Colonic mucosa (tissue), 4 donors: Measurements from ENCODE around the gene TBC1D8. TPM values are rescaled to one million over a fixed set of nuclear protein-coding genes. Genes with fewer than 3 reads are reported as not detected.

Source experiments
- DNase-seq: peaks from one replicate; pipeline ENCODE4 v3.0.0-alpha.2; 2020
- H3K27ac ChIP-seq: fragments of 200-600 bp; one replicate; pipeline ENCODE4 v1.8.0; 2021
- H3K27me3 ChIP-seq: fragments of 200-600 bp; one replicate; pipeline ENCODE4 v1.8.0; 2021
- H3K36me3 ChIP-seq: fragments of 200-600 bp; one replicate; pipeline ENCODE4 v1.8.0; 2021
- H3K4me1 ChIP-seq: fragments of 200-600 bp; one replicate; pipeline ENCODE4 v1.8.0; 2021; ENCODE audit warnings: mild to moderate bottlenecking
- H3K4me3 ChIP-seq: fragments of 200-600 bp; one replicate; pipeline ENCODE4 v1.8.0; 2021
- H3K9ac ChIP-seq, 2 donors: one replicate each; pipeline ENCODE4 v1.7.0; 2013; ENCODE audit warnings: control low read depth in 2 of 2, low read depth in 2 of 2, low read length in 2 of 2
- H3K9me3 ChIP-seq: fragments of 200-600 bp; one replicate; pipeline ENCODE4 v1.8.0; 2021
- intact Hi-C: fragments of 100-400 bp; cut with DNase I; formaldehyde crosslinking; loops from one replicate; pipeline ENCODE4 v1.14.1; 2022
- total RNA-seq, 2 donors: library from RNA; stranded (reverse); fragmentation: NEBNext Ultra II Directional in 1 of 2; extraction: Animal tissue kit (Norgen Biotek cat#: 25700) in 1 of 2; gene quantifications; one replicate each; pipeline ENCODE4 v1.2.1, GENCODE V29; 2021
- TF ChIP-seq, protein P1 (sequence below): fragments of 200-600 bp; IDR thresholded peaks from one replicate; pipeline ENCODE4 v1.8.0; 2022; ENCODE audit warnings: antibody characterized with exemption, mild to moderate bottlenecking
- donor health status: healthy.
- donor health status: DM: no; HTN: no; CAD: no.
- donor health status: DM: no; HTN: no; CAD: no.

Gene TBC1D8
- total RNA-seq, 2 donors from 2014 or later: 10.3 to 11.8 TPM

DNA sequence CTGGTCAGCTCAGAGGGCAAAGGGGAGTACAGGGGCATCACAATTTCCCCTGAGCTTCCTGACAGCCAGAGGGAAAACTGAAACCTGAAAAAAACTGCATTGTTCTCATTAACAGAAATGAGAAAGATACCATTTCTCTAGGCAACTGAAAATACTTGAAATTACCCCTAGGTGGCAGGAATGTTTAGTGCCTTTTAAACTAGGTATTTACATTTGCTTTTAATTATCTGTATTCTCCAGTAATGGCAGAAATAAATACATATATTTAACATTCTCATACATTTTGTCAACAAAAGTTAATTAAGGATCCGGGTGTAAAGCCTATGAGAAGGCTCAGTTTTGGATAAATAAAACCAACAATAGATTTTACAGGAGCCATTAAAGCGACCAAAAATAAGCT lies 114.6 kb downstream of the TBC1D8 start:
- no peak for DNase-seq
- H3K9ac ChIP-seq: no peak overlapping the region
- intact Hi-C loops: loop anchor here (5.0 kb wide), 1 partner anchor 171 kb away; no protein-coding TSS in a partner anchor

DNA sequence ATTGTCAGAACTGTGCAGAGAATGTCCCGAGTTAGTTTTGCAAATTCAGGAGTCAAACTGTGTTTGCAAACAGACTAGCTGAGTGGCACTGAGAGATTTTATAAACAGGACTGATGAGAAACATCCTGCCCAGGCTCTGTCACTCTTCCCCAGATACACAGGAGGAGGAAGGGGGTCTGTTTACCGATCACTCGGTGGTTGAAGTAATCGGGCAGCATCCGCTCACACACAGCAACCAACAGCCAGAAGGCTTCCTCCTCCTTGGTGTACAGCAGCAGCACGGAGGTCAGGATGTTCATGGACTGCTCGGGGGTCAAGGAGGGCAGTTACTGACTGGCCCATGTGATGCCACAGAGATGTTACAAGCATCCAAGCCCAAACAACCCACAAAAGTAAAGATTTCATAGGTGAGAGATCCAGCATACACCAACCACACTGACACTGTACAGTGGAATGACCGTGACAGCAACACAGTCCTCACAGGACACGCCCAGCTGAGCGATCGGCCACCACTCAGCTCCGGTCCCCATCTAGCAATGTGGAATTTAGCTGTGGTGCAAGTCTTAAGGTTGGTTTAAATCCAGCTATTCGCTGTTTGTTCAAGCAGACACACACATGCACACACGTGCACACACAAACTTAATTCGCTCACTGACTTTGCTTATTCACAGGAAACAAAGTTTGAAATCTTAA lies 119.0 kb downstream of the TBC1D8 start:
- no peak for DNase-seq
- Histone ChIP-seq H3K27me3 (no peaks in the 10 kb centered on the region), H3K9me3 (no peaks in the 10 kb centered on the region), H3K4me1 (no peaks in the 10 kb centered on the region), H3K4me3 (no peak overlapping the region), H3K36me3 (no peaks in the 10 kb centered on the region), H3K27ac (no peak overlapping the region), H3K9ac (no peak overlapping the region)
- TF ChIP-seq, protein P1, sequence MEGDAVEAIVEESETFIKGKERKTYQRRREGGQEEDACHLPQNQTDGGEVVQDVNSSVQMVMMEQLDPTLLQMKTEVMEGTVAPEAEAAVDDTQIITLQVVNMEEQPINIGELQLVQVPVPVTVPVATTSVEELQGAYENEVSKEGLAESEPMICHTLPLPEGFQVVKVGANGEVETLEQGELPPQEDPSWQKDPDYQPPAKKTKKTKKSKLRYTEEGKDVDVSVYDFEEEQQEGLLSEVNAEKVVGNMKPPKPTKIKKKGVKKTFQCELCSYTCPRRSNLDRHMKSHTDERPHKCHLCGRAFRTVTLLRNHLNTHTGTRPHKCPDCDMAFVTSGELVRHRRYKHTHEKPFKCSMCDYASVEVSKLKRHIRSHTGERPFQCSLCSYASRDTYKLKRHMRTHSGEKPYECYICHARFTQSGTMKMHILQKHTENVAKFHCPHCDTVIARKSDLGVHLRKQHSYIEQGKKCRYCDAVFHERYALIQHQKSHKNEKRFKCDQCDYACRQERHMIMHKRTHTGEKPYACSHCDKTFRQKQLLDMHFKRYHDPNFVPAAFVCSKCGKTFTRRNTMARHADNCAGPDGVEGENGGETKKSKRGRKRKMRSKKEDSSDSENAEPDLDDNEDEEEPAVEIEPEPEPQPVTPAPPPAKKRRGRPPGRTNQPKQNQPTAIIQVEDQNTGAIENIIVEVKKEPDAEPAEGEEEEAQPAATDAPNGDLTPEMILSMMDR: no peak
- intact Hi-C loops: no loop called here

More for the DNA sequence above, 114.6 kb downstream of the TBC1D8 start:
- Histone ChIP-seq H3K4me3 (no peak overlapping the region), H3K9me3 (no peaks in the 10 kb centered on the region), H3K27me3 (no peaks in the 10 kb centered on the region), H3K4me1 (no peaks in the 10 kb centered on the region), H3K27ac (no peak overlapping the region), H3K36me3 (no peaks in the 10 kb centered on the region)
- TF ChIP-seq, protein P1: peak; percentile 46

DNA sequence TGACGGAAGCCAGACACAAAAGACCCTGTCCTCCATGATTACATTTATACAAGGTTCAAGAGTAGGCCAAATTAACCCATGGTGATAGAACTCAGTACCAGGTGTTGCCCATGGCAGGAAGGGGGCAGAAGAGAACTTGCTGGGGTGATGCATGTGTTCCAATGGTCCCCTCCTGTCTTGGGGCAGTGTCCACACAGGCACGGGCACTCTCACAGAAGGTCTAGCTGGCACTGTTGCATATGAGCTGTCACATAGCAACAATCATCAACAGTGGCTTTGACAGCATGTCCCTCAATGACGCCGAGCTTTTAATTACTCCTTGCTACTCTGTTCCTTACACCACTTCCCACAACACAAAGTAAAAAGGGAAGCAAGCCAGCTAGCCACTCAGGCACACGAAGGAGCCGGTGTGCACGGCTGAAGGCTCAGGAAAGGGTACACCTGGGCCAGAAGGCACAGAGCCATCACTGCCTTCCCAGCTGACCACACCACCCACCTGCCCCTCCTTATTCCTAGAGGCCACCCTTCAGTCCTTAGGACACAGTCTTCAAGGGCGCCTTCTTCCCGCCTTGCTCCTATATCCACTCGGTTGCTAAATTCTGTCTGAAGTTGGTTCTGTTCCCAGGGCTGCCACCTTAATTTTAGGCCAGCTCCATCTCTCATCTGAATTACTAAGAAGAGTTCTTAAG lies 120.2 kb downstream of the TBC1D8 start:
- TF ChIP-seq, protein P1: no peak
- DNase-seq: no peak
- no peaks in the 10 kb centered on the region for H3K27me3 ChIP-seq
- H3K9me3 ChIP-seq: no peaks in the 10 kb centered on the region
- H3K4me1 ChIP-seq: no peaks in the 10 kb centered on the region
- no peak overlapping the region for H3K27ac ChIP-seq
- no peak overlapping the region for H3K9ac ChIP-seq
- intact Hi-C loops: no loop called here
- H3K36me3 ChIP-seq: no peaks in the 10 kb centered on the region
- no peak overlapping the region for H3K4me3 ChIP-seq

DNA sequence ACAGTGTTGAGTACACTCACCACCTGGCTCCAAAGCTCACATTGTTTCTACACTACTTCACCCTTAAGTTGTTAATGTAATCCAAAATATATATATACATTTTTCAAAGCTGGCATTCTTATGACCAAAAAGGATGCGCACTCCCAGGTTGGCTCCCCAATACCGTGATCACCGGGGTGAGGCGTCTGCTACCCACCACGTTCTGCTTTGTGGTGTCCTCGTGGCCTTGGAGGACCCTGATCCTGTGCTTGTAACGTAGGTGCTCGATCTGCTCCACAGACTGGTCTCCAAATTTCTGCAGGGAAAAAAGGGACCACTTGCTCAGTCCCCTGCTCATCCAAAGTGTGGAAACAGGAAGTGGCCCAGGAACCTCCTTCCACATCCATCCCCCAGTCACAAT lies 123.3 kb downstream of the TBC1D8 start:
- TF ChIP-seq, protein P1: no peak
- Histone ChIP-seq H3K27me3 (no peaks in the 10 kb centered on the region), H3K27ac (no peak overlapping the region), H3K9ac (no peak overlapping the region), H3K4me3 (no peak overlapping the region), H3K9me3 (no peaks in the 10 kb centered on the region), H3K4me1 (peaks cover 3% of the 10 kb centered on the region), H3K36me3 (no peaks in the 10 kb centered on the region)
- intact Hi-C loops: no loop called here
- no peak for DNase-seq

DNA sequence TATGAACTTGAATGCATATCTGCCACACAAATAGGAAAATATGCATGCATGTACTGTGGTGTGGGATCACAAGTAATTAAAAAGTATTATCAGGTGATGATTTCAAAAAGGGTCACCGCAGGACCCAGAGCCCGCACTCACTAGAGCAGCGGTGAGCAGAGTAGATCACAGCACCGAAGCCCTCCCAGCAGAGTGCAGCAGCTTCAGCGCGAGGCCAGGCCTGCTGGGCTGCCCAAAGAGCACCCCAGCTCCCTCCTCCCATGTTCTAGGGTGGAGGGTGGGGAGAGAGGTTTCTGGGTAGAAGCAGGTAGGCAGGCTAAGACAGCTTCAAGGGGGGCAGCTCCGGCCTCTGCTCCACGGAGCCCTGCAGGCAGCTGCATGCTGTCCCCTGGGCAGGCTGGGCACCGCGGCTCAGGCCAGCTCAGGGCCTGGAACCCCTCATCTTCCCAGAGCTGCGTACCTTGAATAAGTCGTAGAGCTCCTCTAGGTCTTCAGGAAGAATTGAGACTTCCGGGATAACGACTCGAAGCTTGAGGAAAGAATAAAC lies 124.2 kb downstream of the TBC1D8 start:
- Histone ChIP-seq H3K4me1 (peaks cover 3% of the 10 kb centered on the region), H3K27me3 (no peaks in the 10 kb centered on the region), H3K4me3 (no peak overlapping the region), H3K9me3 (no peaks in the 10 kb centered on the region), H3K36me3 (no peaks in the 10 kb centered on the region), H3K9ac (no peak overlapping the region), H3K27ac (no peak overlapping the region)
- TF ChIP-seq, protein P1: no peak
- intact Hi-C loops: no loop called here
- DNase-seq: no peak
